Kidney glomerular epithelial cell (primary cell): ENCODE results near the gene AAK1.
"Not testable (repeated sequence)": the region's sequence is repeated elsewhere in the genome, so short reads cannot be mapped to it uniquely, and the experiment has no call there.

Experiments used
- DNase-seq: peaks from one replicate; lab custom pipeline; 2025; lab: John Stamatoyannopoulos, UW

Gene AAK1

DNA sequence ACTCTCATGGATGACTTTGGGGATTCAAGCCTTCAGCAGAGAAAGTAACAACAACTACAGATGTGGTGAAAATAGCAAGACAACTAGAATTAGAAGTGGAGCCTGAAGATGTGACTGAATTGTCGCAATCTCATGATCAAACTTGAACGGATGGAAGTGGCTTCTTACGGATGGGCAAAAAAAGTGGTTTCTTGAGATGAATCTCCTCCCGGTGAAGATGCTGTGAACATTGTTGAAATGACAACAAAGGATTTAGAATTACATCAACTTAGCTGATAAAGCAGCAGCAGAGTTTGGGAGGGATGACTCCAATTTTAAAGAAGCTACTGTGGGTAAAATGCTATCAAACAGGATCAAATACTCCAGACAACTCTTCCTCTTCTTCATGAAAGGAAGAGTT is 43.1 kb downstream of the AAK1 start:
- DNase-seq: no peak

- no peak for DNase-seq
These were observed 45.5 kb downstream of the AAK1 start for GRCh38 chr2:69597843-69598610.

- no peak for DNase-seq
These were observed 46.4 kb downstream of the AAK1 start for GRCh38 chr2:69597105-69597504.

DNA sequence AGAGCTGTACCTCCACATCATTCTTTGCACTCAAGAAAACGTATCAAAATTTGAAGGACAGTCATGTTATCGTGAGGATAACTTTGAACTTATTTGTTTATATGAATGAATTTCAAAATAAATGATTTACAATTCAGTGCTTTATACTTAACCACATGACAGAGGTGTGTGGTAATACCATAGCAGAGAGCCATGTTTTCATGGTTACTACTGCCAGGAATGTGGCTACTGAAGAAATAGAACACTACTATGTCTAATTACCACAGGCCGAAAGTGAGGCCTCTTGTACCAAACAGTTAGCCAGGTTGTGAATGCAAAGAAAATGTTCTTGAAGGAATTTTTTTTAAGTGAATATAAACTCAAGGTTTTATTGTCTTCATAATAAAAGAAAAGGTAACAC is 49.2 kb downstream of the AAK1 start:
- DNase-seq: peak; percentile 41

DNA sequence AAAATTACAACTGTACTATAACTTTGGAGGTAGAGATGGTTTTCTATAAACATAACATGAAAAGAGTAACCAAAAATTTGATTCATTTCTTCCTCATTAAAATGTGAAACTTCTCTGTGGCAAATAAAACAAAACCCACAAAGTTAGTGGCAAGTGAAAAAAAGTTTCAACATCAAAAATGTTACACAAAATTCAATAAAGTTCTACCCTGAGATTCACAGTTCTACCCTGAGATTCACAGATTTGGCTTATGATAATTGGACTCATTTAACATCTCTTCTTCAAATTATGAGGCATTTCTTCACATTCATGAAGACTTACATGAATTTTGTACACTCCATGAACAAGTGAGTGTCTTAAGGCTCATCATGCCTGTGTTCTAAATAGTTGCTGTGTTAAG is 51.0 kb downstream of the AAK1 start:
- no peak for DNase-seq

GRCh38 chr2:69589973-69590652 is 53.4 kb downstream of the AAK1 start:
- DNase-seq: no peak

- no peak for DNase-seq
These were observed 54.6 kb downstream of the AAK1 start for GRCh38 chr2:69588945-69589344.

GRCh38 chr2:69588403-69588802 is 55.1 kb downstream of the AAK1 start:
- DNase-seq: no peak

DNA sequence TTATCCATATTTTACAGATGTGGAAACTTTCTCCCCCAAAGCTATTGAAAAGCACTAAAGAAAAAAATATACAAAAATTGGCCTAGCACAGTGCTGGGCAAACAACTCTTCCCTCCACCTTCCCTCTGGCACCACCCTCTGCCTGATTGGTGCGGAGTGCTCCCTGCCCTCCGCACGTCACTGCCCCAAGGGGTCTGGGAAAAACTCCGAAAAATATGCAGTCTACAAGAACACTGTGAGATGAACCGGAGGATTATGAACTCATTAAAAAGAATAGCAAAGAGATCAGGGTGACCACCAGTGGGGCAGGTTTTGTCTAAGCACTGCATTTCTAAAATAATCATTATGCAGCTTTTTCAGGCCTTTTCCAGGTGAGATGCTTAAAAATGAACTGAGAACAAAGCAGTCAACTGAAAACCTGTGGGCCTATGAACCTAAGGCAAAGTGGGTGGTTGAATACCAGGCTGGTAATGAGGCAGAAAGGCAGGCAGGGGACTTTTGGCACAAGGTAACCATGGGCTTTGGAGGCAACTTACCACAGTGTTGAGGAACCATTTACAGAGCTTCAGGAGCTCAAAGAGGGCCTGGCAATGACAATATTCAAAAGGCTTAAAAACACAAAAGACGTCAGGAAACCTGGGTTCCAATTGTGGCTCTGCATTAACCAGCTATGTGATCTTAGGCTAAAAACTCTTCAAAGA is 57.5 kb downstream of the AAK1 start:
- DNase-seq: peak; percentile 76

DNA sequence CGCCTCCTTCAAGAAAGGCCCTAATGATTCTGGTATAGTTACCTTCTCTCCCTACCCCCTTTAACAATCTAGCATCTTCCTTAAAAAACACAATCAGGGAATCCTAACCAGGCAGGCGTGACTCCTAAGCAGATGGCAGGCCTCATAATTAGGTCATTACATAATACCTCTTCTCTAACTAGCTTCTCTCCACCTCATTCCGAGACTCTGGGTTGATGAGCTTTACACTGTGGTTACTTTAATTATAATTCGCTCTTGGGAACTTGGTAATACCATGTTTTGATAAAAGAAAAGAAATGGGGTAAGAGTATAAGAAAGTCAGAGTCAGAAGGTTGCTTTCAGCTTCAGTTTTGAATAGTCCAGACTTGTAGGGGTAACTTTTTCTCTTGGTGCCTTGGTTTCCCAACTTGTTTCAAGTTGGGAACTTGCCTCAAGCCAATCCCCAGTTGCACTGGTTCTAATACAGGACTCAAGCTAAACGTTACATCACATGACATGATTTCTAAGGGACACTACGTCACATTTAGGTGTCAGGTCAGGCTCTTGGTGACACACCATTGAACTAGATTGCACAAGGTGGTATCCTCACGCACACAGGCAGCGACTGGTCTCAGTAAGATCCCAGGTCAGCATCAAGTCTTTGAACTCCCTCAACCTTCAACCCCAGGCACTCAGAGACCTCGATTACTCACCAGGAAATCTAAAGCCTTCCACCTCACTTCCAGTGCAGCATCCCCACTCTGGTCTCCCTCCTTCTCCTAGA is 59.2 kb downstream of the AAK1 start:
- DNase-seq: no peak

DNA sequence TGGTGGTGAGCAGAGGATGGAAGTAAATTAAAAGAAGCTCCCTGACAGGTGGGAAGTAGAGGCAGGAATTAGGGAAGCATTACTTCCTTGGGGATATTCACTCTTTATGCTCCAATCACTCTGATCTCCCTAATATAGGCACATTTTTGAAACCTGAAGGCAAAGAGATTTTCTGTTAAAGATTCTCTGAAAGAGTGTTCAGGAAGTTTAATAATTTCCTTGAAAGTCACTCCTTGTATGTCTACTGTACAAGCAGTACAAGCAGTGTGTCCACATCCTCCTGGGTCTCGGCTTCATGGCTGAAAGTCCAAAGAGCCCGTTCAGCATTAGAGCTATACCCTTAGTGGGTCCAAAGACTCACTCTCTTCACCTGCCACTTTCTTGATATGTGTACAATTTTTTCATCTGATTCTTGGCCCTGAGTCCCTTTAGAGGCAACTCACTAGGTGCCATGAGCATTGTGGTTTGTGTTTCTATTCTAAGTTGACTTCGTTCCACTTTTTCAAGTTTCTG is 60.2 kb downstream of the AAK1 start:
- no peak for DNase-seq

DNA sequence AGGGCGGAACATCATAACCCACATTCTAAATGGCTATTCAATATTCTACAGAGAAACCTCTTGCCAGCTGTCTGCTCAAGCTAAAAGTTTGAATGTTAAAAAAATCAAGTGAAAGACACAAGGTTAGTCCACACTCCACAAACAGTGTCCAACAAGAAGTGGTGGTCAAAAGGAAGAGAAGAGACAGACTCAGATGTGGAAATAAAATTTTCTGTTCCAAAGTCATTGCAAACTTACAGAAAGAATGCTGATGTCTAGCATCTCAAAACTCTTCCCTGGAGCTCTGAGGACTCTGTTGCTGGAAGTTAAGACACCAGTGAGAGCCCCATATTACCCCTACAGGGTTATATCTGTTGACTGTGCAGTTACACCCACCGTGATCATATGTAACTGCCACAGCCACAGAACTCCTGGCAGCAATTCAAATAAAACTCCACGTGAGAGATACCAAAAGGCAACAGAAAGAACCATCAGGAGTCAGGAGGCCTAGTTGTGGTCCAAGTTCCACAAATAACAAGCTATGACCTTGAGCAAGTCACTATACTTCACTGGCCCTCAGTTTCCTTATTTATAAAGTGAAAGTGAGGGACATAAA is 60.9 kb downstream of the AAK1 start:
- DNase-seq: peak; percentile 30

DNA sequence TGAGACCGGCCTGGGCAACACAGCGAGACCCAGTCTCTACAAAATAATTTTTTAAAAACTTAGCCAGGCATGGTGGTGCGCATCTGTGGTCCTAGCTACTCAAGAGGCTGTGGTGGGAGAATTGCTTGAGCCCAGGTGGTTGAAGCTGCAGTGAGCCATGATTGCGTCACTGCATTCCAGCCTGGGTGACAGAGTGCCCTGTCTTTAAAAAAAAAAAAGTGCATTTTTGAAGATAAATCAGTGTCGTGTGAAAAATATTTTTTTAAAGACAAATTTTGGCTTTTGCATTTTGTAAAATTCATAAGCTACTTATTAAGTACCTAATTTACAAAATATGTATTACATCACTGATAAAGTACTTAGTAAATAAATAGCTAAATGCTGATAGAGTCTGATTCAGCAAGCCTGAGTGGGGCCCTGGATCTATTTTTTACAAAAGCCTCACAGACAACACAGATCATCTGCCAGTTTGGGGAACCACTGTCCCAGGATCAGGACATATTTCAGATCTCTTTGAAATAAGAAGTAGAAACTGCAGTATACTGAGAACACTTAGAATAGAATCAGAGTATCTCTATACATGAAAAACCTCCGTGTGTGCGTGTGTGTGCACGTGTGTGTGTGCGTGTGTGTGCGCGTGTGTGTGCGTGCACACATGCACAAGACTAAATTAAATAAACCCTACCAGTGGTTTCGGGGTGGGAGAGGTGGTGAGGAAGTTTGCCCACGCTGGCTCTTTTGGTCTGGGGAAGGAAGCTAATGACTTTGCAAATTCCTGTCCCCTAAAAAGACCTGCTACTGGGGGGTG is 61.6 kb downstream of the AAK1 start:
- DNase-seq: peak; percentile 77

GRCh38 chr2:69580486-69580885 is 63.1 kb downstream of the AAK1 start:
- no peak for DNase-seq

GRCh38 chr2:69579536-69579935 is 64.0 kb downstream of the AAK1 start:
- no peak for DNase-seq

DNA sequence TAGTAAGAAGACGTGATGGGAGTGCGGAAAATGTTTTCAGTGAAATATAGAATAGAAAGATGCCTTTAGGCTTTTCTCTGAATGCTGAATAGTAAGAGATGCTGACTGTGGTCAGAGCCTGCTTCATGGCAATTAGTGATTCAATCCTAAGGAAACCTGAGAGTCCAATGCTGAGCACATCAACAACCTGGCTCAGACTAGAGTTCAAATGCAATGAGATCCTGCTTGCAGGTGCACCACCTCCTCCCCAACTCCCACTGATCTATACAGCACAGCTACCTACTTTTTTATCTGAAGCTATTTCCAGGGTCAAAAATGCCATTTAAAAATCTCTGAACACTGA is 65.4 kb downstream of the AAK1 start:
- peak; percentile 2 for DNase-seq

DNA sequence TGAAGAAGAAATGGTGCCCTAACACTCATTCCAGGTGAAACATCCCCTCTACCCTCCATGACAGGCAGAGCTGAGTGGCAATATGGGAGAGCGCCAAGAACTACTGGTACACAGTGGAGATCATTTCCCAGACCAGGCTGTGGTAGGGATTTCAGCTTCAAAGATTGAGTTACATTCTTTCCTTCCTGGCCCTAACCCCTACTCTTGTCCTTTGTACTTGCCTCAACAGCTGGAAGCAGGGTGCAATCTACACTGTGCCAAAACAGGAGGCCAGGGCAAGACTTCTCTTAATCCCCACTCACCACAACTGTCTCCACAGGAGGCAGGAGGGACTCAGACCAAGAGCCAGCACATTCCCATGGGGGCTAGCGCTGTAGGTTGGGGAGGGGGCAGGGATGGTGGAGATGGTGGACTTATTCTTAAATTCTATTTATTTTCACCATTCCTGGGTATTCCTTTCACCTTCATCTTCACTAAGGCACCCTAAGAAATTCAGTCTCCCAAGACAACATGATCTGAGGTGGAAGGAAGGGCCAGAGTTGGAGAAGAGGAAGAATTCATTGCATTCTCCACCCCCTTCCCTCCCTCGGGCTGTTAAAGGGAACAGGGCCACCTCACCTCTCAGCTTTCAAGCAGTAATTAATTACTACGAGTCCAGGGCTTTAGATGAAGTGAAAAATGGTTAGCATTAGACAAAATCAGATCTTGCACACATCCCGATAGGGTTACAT is 65.9 kb downstream of the AAK1 start:
- no peak for DNase-seq

DNA sequence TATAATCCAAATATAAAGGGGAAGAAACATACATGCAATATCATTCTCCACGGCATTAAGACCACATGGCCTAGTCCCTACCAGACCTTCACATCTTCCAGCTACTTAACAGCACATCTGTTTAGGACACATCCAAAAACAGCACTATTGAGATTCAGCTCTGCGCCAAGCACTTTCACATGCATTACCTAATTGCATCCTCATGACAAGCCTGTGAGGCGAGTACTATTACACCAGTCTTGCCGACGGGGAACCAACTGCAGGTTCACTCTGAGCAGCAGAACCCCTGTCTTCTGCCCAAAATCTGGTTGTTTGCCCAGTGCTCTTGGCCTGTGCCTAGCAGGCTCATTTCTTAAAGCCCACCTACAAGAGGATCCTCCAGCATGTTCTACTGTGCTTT is 66.7 kb downstream of the AAK1 start:
- DNase-seq: no peak

- no peak for DNase-seq
These were observed 67.6 kb downstream of the AAK1 start for GRCh38 chr2:69575926-69576325.

GRCh38 chr2:69575371-69575770 is 68.2 kb downstream of the AAK1 start:
- DNase-seq: not testable (repeated sequence)
